Measurements from ENCODE around the gene GPR3.

DNA sequence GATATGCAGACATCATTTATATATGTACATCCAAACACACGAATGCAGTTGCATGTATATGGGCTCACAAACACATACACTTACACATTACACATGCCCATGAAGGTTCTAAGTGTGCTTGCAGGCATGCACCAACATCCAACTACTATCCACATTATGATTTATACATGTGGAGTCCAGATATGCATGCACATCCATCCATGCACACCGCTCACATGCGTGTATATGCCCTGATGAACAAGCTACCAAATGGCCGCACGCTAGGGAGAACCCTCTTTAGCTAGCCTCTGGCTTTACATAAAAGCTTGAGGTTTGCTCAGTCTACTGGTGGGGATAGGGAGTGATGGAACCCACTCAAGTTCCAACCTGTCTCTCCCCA, 8.5 kb downstream of the GPR3 start:
- TF ChIP-seq, protein P1, sequence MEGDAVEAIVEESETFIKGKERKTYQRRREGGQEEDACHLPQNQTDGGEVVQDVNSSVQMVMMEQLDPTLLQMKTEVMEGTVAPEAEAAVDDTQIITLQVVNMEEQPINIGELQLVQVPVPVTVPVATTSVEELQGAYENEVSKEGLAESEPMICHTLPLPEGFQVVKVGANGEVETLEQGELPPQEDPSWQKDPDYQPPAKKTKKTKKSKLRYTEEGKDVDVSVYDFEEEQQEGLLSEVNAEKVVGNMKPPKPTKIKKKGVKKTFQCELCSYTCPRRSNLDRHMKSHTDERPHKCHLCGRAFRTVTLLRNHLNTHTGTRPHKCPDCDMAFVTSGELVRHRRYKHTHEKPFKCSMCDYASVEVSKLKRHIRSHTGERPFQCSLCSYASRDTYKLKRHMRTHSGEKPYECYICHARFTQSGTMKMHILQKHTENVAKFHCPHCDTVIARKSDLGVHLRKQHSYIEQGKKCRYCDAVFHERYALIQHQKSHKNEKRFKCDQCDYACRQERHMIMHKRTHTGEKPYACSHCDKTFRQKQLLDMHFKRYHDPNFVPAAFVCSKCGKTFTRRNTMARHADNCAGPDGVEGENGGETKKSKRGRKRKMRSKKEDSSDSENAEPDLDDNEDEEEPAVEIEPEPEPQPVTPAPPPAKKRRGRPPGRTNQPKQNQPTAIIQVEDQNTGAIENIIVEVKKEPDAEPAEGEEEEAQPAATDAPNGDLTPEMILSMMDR (IDR thresholded peaks at IDR 0.05; ENCODE audit: insufficient read depth, low read depth, low read length), result no peak
- no peak for TF ChIP-seq EZH2 (IDR thresholded peaks at IDR 0.05; ENCODE audit: insufficient read depth, low read length)
